OCI-LY7 (cell line): ENCODE data around the gene ZNF365.

Source experiments
- CTCF ChIP-seq: fragments of 200-600 bp; sonication (generic); conservative IDR thresholded peaks from 2 replicates; pipeline ENCODE4 v1.5.1; 2014; ENCODE audit warnings: mild to moderate bottlenecking, antibody characterized with exemption, low read length, moderate library complexity, mixed read lengths
- EZH2phosphoT487 ChIP-seq: fragments of 200-600 bp; sonication (generic); IDR thresholded peaks from 2 replicates; pipeline ENCODE4 v1.6.1; 2018; ENCODE audit warnings: low read depth, borderline replicate concordance, mild to moderate bottlenecking, mixed run types, antibody characterized with exemption, low read length, moderate library complexity, mixed read lengths

- TF ChIP-seq CTCF (no peak), EZH2phosphoT487 (no peak)
These were observed 2.2 kb downstream of the ZNF365 start for GRCh38 chr10:62376071-62377025.
